Astrocyte (in vitro differentiated cells and primary cell): Measurements from ENCODE around the gene ACTN4. TPM values are rescaled to one million over a fixed set of nuclear protein-coding genes. Genes with fewer than 3 reads are reported as not detected.

Experiments
- DNase-seq: peaks from one replicate; pipeline ENCODE4 v3.0.0-alpha.2; 2010; ENCODE audit warnings: low read depth
- FAIRE-seq: peaks from 2 replicates; lab custom pipeline; 2011; peaks lifted over from hg19 to GRCh38; lab: Jason Lieb, UNC
- H2AFZ ChIP-seq: 2 replicates; pipeline ENCODE4 v1.6.0; 2012; ENCODE audit warnings: low read depth, low read length, inconsistent platforms
- H3K27ac ChIP-seq: 2 replicates; pipeline ENCODE4 v1.5.1; 2011; ENCODE audit warnings: low read depth, low read length, inconsistent platforms
- H3K27me3 ChIP-seq: 2 replicates; pipeline ENCODE4 v1.6.0; 2011; ENCODE audit warnings: low read length, inconsistent platforms; ENCODE audit not compliant: insufficient read depth
- H3K36me3 ChIP-seq: 2 replicates; pipeline ENCODE4 v1.5.1; 2011; ENCODE audit warnings: low read length, inconsistent platforms; ENCODE audit not compliant: insufficient read depth
- H3K4me1 ChIP-seq: 2 replicates; pipeline ENCODE4 v1.5.1; 2011; ENCODE audit warnings: low read length, inconsistent platforms; ENCODE audit not compliant: insufficient read depth
- H3K4me2 ChIP-seq: 2 replicates; pipeline ENCODE4 v1.6.0; 2012; ENCODE audit warnings: low read length, inconsistent platforms
- H3K4me3 ChIP-seq: 2 replicates; pipeline ENCODE4 v1.5.1; 2011; ENCODE audit warnings: low read depth, mild to moderate bottlenecking, low read length, inconsistent platforms; ENCODE audit not compliant: insufficient read depth
- H3K79me2 ChIP-seq: 2 replicates; pipeline ENCODE4 v1.6.0; 2012; ENCODE audit warnings: mild to moderate bottlenecking, low read length, inconsistent platforms; ENCODE audit not compliant: insufficient read depth
- H3K9ac ChIP-seq: 2 replicates; pipeline ENCODE4 v1.6.0; 2012; ENCODE audit warnings: mild to moderate bottlenecking, low read length, inconsistent platforms
- H3K9me3 ChIP-seq: 2 replicates; pipeline ENCODE4 v1.5.1; 2012; ENCODE audit warnings: low read depth, mild to moderate bottlenecking, low read length, inconsistent platforms; ENCODE audit not compliant: insufficient read depth
- H4K20me1 ChIP-seq: 2 replicates; pipeline ENCODE4 v1.6.0; 2012; ENCODE audit warnings: low read length, inconsistent platforms; ENCODE audit not compliant: insufficient read depth
- H3K27ac Mint-ChIP-seq: one replicate; pipeline ENCODE4 v1.8.0; 2021; ENCODE audit warnings: mild to moderate bottlenecking, mixed read lengths; ENCODE audit not compliant: unreplicated experiment
- H3K27me3 Mint-ChIP-seq: one replicate; pipeline ENCODE4 v1.8.0; 2021; ENCODE audit warnings: low read depth, mixed read lengths; ENCODE audit not compliant: unreplicated experiment
- H3K36me3 Mint-ChIP-seq: one replicate; pipeline ENCODE4 v1.8.0; 2021; ENCODE audit warnings: low read depth, mixed read lengths; ENCODE audit not compliant: unreplicated experiment
- H3K4me1 Mint-ChIP-seq: one replicate; pipeline ENCODE4 v1.8.0; 2021; ENCODE audit warnings: low read depth, mixed read lengths; ENCODE audit not compliant: unreplicated experiment
- H3K4me3 Mint-ChIP-seq: one replicate; pipeline ENCODE4 v1.8.0; 2021; ENCODE audit warnings: mild to moderate bottlenecking, moderate library complexity, mixed read lengths; ENCODE audit not compliant: unreplicated experiment
- H3K9me3 Mint-ChIP-seq: one replicate; pipeline ENCODE4 v1.8.0; 2021; ENCODE audit warnings: mild to moderate bottlenecking, mixed read lengths; ENCODE audit not compliant: unreplicated experiment
- EZH2 ChIP-seq: IDR thresholded peaks from 2 replicates; pipeline ENCODE4 v1.6.1; 2012; ENCODE audit warnings: mild to moderate bottlenecking, low read length, inconsistent platforms; ENCODE audit not compliant: insufficient read depth
- total RNA-seq: library from RNA; stranded (reverse); gene quantifications from 2 replicates; pipeline ENCODE4 v1.2.1, GENCODE V29; 2021
- TF ChIP-seq, protein P1 (sequence below): IDR thresholded peaks from 2 replicates; pipeline ENCODE4 v1.5.1; 2011; ENCODE audit warnings: low read depth, mild to moderate bottlenecking, inconsistent platforms, low read length, moderate library complexity; ENCODE audit not compliant: insufficient read depth

ACTN4 gene
- total RNA-seq, 1 donor from 2014 or later: 879 TPM

- Mint-ChIP-seq H3K27me3 (no peaks in the 10 kb centered on the region), H3K4me1 (peaks cover 52% of the 10 kb centered on the region), H3K4me3 (no peak overlapping the region), H3K27ac (peak overlapping the region; percentile 34), H3K36me3 (peaks cover 8% of the 10 kb centered on the region), H3K9me3 (no peaks in the 10 kb centered on the region)
- H3K4me2 ChIP-seq: no peak overlapping the region
- H3K9ac ChIP-seq: no peak overlapping the region
- no peaks in the 10 kb centered on the region for H3K9me3 ChIP-seq
- no peak overlapping the region for H3K27ac ChIP-seq
- no peaks in the 10 kb centered on the region for H3K27me3 ChIP-seq
- H3K4me3 ChIP-seq: no peak overlapping the region
- peaks cover 43% of the 10 kb centered on the region for H3K4me1 ChIP-seq
- no peak overlapping the region for H2AFZ ChIP-seq
- FAIRE-seq (no peak), DNase-seq (no peak)
- TF ChIP-seq, protein P1, sequence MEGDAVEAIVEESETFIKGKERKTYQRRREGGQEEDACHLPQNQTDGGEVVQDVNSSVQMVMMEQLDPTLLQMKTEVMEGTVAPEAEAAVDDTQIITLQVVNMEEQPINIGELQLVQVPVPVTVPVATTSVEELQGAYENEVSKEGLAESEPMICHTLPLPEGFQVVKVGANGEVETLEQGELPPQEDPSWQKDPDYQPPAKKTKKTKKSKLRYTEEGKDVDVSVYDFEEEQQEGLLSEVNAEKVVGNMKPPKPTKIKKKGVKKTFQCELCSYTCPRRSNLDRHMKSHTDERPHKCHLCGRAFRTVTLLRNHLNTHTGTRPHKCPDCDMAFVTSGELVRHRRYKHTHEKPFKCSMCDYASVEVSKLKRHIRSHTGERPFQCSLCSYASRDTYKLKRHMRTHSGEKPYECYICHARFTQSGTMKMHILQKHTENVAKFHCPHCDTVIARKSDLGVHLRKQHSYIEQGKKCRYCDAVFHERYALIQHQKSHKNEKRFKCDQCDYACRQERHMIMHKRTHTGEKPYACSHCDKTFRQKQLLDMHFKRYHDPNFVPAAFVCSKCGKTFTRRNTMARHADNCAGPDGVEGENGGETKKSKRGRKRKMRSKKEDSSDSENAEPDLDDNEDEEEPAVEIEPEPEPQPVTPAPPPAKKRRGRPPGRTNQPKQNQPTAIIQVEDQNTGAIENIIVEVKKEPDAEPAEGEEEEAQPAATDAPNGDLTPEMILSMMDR: no peak
- TF ChIP-seq EZH2: no peak
- peaks cover 30% of the 10 kb centered on the region for H3K36me3 ChIP-seq
- peaks cover 98% of the 10 kb centered on the region for H3K79me2 ChIP-seq
- H4K20me1 ChIP-seq: peaks cover 59% of the 10 kb centered on the region
These were observed 49.7 kb downstream of the ACTN4 start for GRCh38 chr19:38697197-38697596.

GRCh38 chr19:38697641-38698071 is 50.2 kb downstream of the ACTN4 start:
- no peaks in the 10 kb centered on the region for H3K27me3 ChIP-seq
- H3K79me2 ChIP-seq: peaks cover 98% of the 10 kb centered on the region
- H3K27me3 Mint-ChIP-seq: no peaks in the 10 kb centered on the region
- peaks cover 49% of the 10 kb centered on the region for H3K4me1 Mint-ChIP-seq
- H2AFZ ChIP-seq: no peak overlapping the region
- no peaks in the 10 kb centered on the region for H3K9me3 Mint-ChIP-seq
- peaks cover 64% of the 10 kb centered on the region for H4K20me1 ChIP-seq
- FAIRE-seq: no peak
- DNase-seq: no peak
- no peak overlapping the region for H3K4me3 ChIP-seq
- peaks cover 34% of the 10 kb centered on the region for H3K36me3 ChIP-seq
- no peaks in the 10 kb centered on the region for H3K9me3 ChIP-seq
- no peak overlapping the region for H3K4me3 Mint-ChIP-seq
- H3K36me3 Mint-ChIP-seq: peaks cover 10% of the 10 kb centered on the region
- H3K27ac Mint-ChIP-seq: no peak overlapping the region
- H3K4me1 ChIP-seq: peaks cover 41% of the 10 kb centered on the region
- TF ChIP-seq, protein P1: no peak
- no peak for TF ChIP-seq EZH2
- H3K27ac ChIP-seq: no peak overlapping the region
- no peak overlapping the region for H3K4me2 ChIP-seq
- H3K9ac ChIP-seq: no peak overlapping the region

GRCh38 chr19:38698225-38699026 is 51.0 kb downstream of the ACTN4 start:
- no peak overlapping the region for H3K27ac ChIP-seq
- Mint-ChIP-seq H3K9me3 (no peaks in the 10 kb centered on the region), H3K4me1 (peaks cover 41% of the 10 kb centered on the region), H3K36me3 (peaks cover 10% of the 10 kb centered on the region), H3K27ac (peak overlapping the region; percentile 86), H3K4me3 (peak overlapping the region; percentile 67), H3K27me3 (no peaks in the 10 kb centered on the region)
- H3K9ac ChIP-seq: no peak overlapping the region
- H4K20me1 ChIP-seq: peaks cover 68% of the 10 kb centered on the region
- no peak overlapping the region for H3K4me3 ChIP-seq
- no peaks in the 10 kb centered on the region for H3K9me3 ChIP-seq
- TF ChIP-seq, protein P1: no peak
- TF ChIP-seq EZH2: no peak
- H3K4me1 ChIP-seq: peaks cover 33% of the 10 kb centered on the region
- no peaks in the 10 kb centered on the region for H3K27me3 ChIP-seq
- no peak for FAIRE-seq
- H2AFZ ChIP-seq: no peak overlapping the region
- no peak overlapping the region for H3K4me2 ChIP-seq
- no peak for DNase-seq
- H3K79me2 ChIP-seq: peaks cover 97% of the 10 kb centered on the region
- peaks cover 40% of the 10 kb centered on the region for H3K36me3 ChIP-seq
